IMR-90 (cell line): ENCODE results near the gene FUCA2. TPM values are rescaled to one million over a fixed set of nuclear protein-coding genes. Genes with fewer than 3 reads are reported as not detected.

Experiments
- ATAC-seq: fragments of 200-7000 bp; cut with Tn5 transposase; 2 replicates; pipeline ENCODE4 v1.9.1; 2020; ENCODE audit warnings: low read depth, mild to moderate bottlenecking, moderate library complexity
- BruUV-seq: library from RNA; stranded (reverse); fragments of 400-500 nt; replicated peaks from 2 replicates; lab custom pipeline; 2021; lab: Mats Ljungman, UMichigan
- CTCF ChIA-PET: fragments of 300-600 bp; formaldehyde crosslinking; extraction: SDS; loops from one replicate; lab custom pipeline; 2021; ENCODE audit warnings: antibody characterized with exemption; lab: Yijun Ruan, JAX
- POLR2A ChIA-PET: fragments of 300-600 bp; sonication (Branson Sonifier 250); formaldehyde crosslinking; loops from one replicate; lab custom pipeline; 2022; ENCODE audit warnings: antibody characterized with exemption; ENCODE audit not compliant: unreplicated experiment; lab: Charles Lee
- DNase-seq: peaks from one replicate; pipeline ENCODE4 v3.0.0; 2013
- H2AFZ ChIP-seq: replicated peaks from 2 replicates; pipeline ENCODE3; 2013; ENCODE audit warnings: low read length, mild to moderate bottlenecking; ENCODE audit not compliant: poor library complexity
- H2AK5ac ChIP-seq: 2 replicates; pipeline ENCODE4 v1.6.1; 2013; ENCODE audit warnings: low read depth, low read length, inconsistent platforms
- H2AK9ac ChIP-seq: replicated peaks from 2 replicates; pipeline ENCODE3; 2013; ENCODE audit warnings: mild to moderate bottlenecking, low read depth, low read length, moderate library complexity; ENCODE audit not compliant: poor library complexity
- H2BK120ac ChIP-seq: 2 replicates; pipeline ENCODE4 v1.6.1; 2013; ENCODE audit warnings: low read depth, low read length, inconsistent platforms
- H2BK15ac ChIP-seq: 3 replicates; pipeline ENCODE4 v1.6.1; 2013; ENCODE audit warnings: low read depth, low read length, inconsistent platforms
- H2BK20ac ChIP-seq: 2 replicates; pipeline ENCODE4 v1.6.1; 2013; ENCODE audit warnings: low read depth, mild to moderate bottlenecking, inconsistent platforms, low read length, moderate library complexity
- H2BK5ac ChIP-seq: 2 replicates; pipeline ENCODE4 v1.6.1; 2013; ENCODE audit warnings: mild to moderate bottlenecking, low read depth, low read length, inconsistent platforms; ENCODE audit not compliant: poor library complexity, severe bottlenecking
- H3K14ac ChIP-seq: replicated peaks from 2 replicates; pipeline ENCODE4 v1.6.1; 2013; ENCODE audit warnings: low read depth, low read length, inconsistent platforms
- H3K18ac ChIP-seq: 2 replicates; pipeline ENCODE4 v1.6.1; 2013; ENCODE audit warnings: low read depth, low read length, control low read depth
- H3K23ac ChIP-seq: 2 replicates; pipeline ENCODE4 v1.6.1; 2013; ENCODE audit warnings: low read depth, low read length, inconsistent platforms
- H3K27ac ChIP-seq: 2 replicates; pipeline ENCODE4 v1.5.1; 2013; ENCODE audit warnings: mild to moderate bottlenecking, control low read depth, low read length; ENCODE audit not compliant: insufficient read depth
- H3K27me3 ChIP-seq: 2 replicates; pipeline ENCODE4 v1.6.1; 2013; ENCODE audit warnings: low read length; ENCODE audit not compliant: control insufficient read depth, insufficient read depth
- H3K36me3 ChIP-seq: 2 replicates; pipeline ENCODE4 v1.6.1; 2013; ENCODE audit warnings: low read length, mixed read lengths; ENCODE audit not compliant: control insufficient read depth, insufficient read depth
- H3K4ac ChIP-seq: 2 replicates; pipeline ENCODE4 v1.6.1; 2013; ENCODE audit warnings: low read depth, low read length, inconsistent platforms
- H3K4me1 ChIP-seq: 2 replicates; pipeline ENCODE4 v1.6.1; 2013; ENCODE audit warnings: low read length, mixed read lengths; ENCODE audit not compliant: control insufficient read depth, insufficient read depth
- H3K4me2 ChIP-seq: 2 replicates; pipeline ENCODE4 v1.6.1; 2013; ENCODE audit warnings: low read depth, mild to moderate bottlenecking, control low read depth, low read length, moderate library complexity
- H3K4me3 ChIP-seq: 2 replicates; pipeline ENCODE4 v1.5.1; 2013; ENCODE audit warnings: low read depth, mild to moderate bottlenecking, control low read depth, low read length, moderate library complexity; ENCODE audit not compliant: insufficient read depth
- H3K56ac ChIP-seq: 2 replicates; pipeline ENCODE4 v1.6.1; 2013; ENCODE audit warnings: low read length, inconsistent platforms; ENCODE audit not compliant: insufficient read depth; ENCODE audit errors: extremely low read depth
- H3K79me1 ChIP-seq, 2 experiments: 2 replicates each; pipeline ENCODE4 v1.6.1; 2013; ENCODE audit warnings: low read length in 2 of 2, inconsistent platforms in 1 of 2, low read depth in 1 of 2
- H3K9ac ChIP-seq: 2 replicates; pipeline ENCODE4 v1.6.1; 2013; ENCODE audit warnings: low read depth, low read length, control low read depth
- H3K9me1 ChIP-seq: 2 replicates; pipeline ENCODE4 v1.6.1; 2013; ENCODE audit warnings: low read length, inconsistent platforms; ENCODE audit not compliant: insufficient read depth
- H3K9me3 ChIP-seq: 2 replicates; pipeline ENCODE4 v1.6.1; 2013; ENCODE audit warnings: low read length; ENCODE audit not compliant: control insufficient read depth, insufficient read depth
- H4K20me1 ChIP-seq: 2 replicates; pipeline ENCODE4 v1.6.1; 2013; ENCODE audit warnings: low read length, inconsistent platforms; ENCODE audit not compliant: insufficient read depth
- H4K5ac ChIP-seq: 2 replicates; pipeline ENCODE4 v1.6.1; 2013; ENCODE audit warnings: mild to moderate bottlenecking, low read depth, low read length, control low read depth
- H4K8ac ChIP-seq, 2 experiments: 2 replicates each; pipeline ENCODE4 v1.6.1; 2013; ENCODE audit warnings: low read depth in 2 of 2, low read length in 2 of 2, control low read depth in 1 of 2, inconsistent platforms in 1 of 2
- H4K91ac ChIP-seq: 2 replicates; pipeline ENCODE4 v1.6.1; 2013; ENCODE audit warnings: low read depth, low read length, inconsistent platforms; ENCODE audit not compliant: insufficient read depth
- BHLHE40 ChIP-seq: fragments of 150-350 bp; IDR thresholded peaks from 2 replicates; pipeline ENCODE4 v1.6.1; 2016; ENCODE audit warnings: mild to moderate bottlenecking, low read depth, low read length
- MAZ ChIP-seq: IDR thresholded peaks from 2 replicates; pipeline ENCODE4 v1.6.1; 2012; ENCODE audit warnings: low read depth, mild to moderate bottlenecking, low read length, improper control_type of control experiment, moderate library complexity, borderline replicate concordance
- MXI1 ChIP-seq: IDR thresholded peaks from 2 replicates; pipeline ENCODE4 v1.6.1; 2012; ENCODE audit warnings: low read depth, mild to moderate bottlenecking, low read length, moderate library complexity, borderline replicate concordance
- WGBS, 2 experiments: methylation state at CpG; one replicate each; pipeline versions ENCODE4 v1.1.5 to v1.1.7; 2013; ENCODE audit warnings: missing lambda C conversion rate in 2 of 2; ENCODE audit not compliant: insufficient read length in 1 of 2; ENCODE audit errors: extremely low coverage in 2 of 2; 5-methylcytosine and 5-hydroxymethylcytosine counted together
- dilution Hi-C: fragments of 300-500 bp; cut with HindIII; formaldehyde crosslinking; loops from one replicate; pipeline ENCODE4 v1.14.3; 2018; ENCODE audit warnings: low sequenced_read_pairs; ENCODE audit not compliant: unreplicated experiment
- in situ Hi-C: fragments of 300-500 bp; cut with MboI; formaldehyde crosslinking; loops from 3 replicates; pipeline ENCODE4 v1.14.3; 2019; ENCODE audit warnings: low sequenced_read_pairs, inconsistent platforms, mixed read lengths
- intact Hi-C: fragments of 100-400 bp; cut with micrococcal nuclease; formaldehyde crosslinking; loops from 2 replicates; pipeline ENCODE4 v1.10.0; 2022
- polyA plus RNA-seq, 3 experiments: library from polyadenylated mRNA; depleted of rRNA; stranded (reverse); fragments of >200 nt; gene quantifications; 2 replicates each; pipeline ENCODE4 v1.2.3, GENCODE V29; 2012; ENCODE audit warnings: low replicate concordance in 1 of 3
- total RNA-seq: library from RNA; depleted of rRNA; stranded (reverse); fragments of >200 nt; gene quantifications from 2 replicates; pipeline ENCODE4 v1.2.3, GENCODE V29; 2012
- TF ChIP-seq, protein P1 (sequence below): fragments of 150-350 bp; IDR thresholded peaks from 2 replicates; pipeline ENCODE4 v1.6.1; 2016; ENCODE audit warnings: low read depth, mild to moderate bottlenecking, low read length, moderate library complexity, borderline replicate concordance

The FUCA2 gene
- total and polyA plus RNA-seq, 2 of the 4 experiments (the other 2 are of a cell fraction): 44.1 to 47.4 TPM

DNA sequence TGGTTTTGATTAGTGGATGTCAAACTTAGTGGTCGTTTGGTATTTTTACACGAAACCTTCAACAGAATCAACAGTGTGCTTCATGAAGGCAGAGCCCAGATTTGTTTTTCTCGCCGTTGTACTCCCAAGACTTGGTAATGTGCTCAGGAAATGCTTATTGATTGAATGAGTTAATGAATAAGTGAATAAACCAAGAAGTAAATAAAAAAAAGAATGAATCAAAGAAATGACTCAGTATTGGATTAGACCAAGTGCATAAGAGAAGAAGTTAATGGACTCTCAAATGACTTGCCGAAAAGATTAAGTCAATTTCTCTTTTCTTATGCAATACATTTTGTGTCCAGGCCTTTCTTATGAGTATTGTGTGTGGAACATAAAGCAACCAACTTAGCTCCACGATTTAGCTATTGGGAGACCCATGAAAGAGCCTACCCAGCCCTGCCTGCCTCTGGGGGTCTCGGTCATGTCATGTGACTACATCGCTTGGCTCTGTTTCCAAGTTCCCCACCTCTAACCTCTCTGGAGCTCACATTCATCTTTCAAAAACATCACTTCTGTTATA, 10.6 kb upstream of the FUCA2 start:
- Histone ChIP-seq H3K9me3 (peaks cover 3% of the 10 kb centered on the region; the same call in 1 of the 2 replicates), H3K4me1 (no peaks in the 10 kb centered on the region), H2AK9ac (no peak overlapping the region), H2AFZ (no peak overlapping the region), H3K56ac (no peak overlapping the region), H3K23ac (no peak overlapping the region), H3K79me1 (no peaks in the 10 kb centered on the region), H3K9ac (no peak overlapping the region), H4K20me1 (no peaks in the 10 kb centered on the region), H3K4me3 (no peak overlapping the region), H4K91ac (no peak overlapping the region), H4K8ac (no peak overlapping the region), H3K18ac (no peak overlapping the region), H3K4ac (no peak overlapping the region), H3K27me3 (peaks cover 11% of the 10 kb centered on the region), H2AK5ac (no peak overlapping the region), H3K27ac (no peak overlapping the region), H4K5ac (no peak overlapping the region), H2BK20ac (no peak overlapping the region), H2BK15ac (no peak overlapping the region), H2BK5ac (no peak overlapping the region), H3K14ac (no peak overlapping the region), H3K36me3 (no peaks in the 10 kb centered on the region), H2BK120ac (no peak overlapping the region), H3K9me1 (no peaks in the 10 kb centered on the region; the same call in 1 of the 2 replicates), H3K4me2 (no peak overlapping the region)
- ChIA-PET POLR2A (no interaction called here), CTCF (interaction anchor here (0.6 kb wide), 1 partner anchor 11 kb away, joined by 3 read pairs; the partner anchor contains the start of gene FUCA2)
- DNase-seq: no peak
- dilution Hi-C loops: no loop called here
- no TSS peak for BruUV-seq
- TF ChIP-seq BHLHE40: no peak
- TF ChIP-seq MAZ: no peak
- TF ChIP-seq MXI1: no peak
- TF ChIP-seq, protein P1, sequence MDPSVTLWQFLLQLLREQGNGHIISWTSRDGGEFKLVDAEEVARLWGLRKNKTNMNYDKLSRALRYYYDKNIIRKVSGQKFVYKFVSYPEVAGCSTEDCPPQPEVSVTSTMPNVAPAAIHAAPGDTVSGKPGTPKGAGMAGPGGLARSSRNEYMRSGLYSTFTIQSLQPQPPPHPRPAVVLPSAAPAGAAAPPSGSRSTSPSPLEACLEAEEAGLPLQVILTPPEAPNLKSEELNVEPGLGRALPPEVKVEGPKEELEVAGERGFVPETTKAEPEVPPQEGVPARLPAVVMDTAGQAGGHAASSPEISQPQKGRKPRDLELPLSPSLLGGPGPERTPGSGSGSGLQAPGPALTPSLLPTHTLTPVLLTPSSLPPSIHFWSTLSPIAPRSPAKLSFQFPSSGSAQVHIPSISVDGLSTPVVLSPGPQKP: no peak
- intact Hi-C loops: no loop called here
- WGBS, 2 experiments: 92% methylated on average over 2 of the region's 8 CpGs; no CpG with 5 or more reads in 1 of the 2 experiments
- ATAC-seq: no peak
- in situ Hi-C loops: no loop called here
